COLO829 (cell line): Measurements from ENCODE around the gene CHCHD3.
"Not testable (repeated sequence)": the region's sequence is repeated elsewhere in the genome, so short reads cannot be mapped to it uniquely, and the experiment has no call there.

Source experiments
- DNase-seq: peaks from one replicate; pipeline ENCODE4 v3.0.0; 2012; ENCODE audit warnings: low spot score

Gene CHCHD3

GRCh38 chr7:133001727-133002126, 80.2 kb downstream of the CHCHD3 start:
- no peak for DNase-seq

GRCh38 chr7:132999845-133000244, 82.0 kb downstream of the CHCHD3 start:
- DNase-seq = no peak

- no peak for DNase-seq
Measured at GRCh38 chr7:132998763-132999162, 83.1 kb downstream of the CHCHD3 start.

GRCh38 chr7:132997505-132997904, 84.4 kb downstream of the CHCHD3 start:
- DNase-seq = no peak

GRCh38 chr7:132996581-132997242, 85.2 kb downstream of the CHCHD3 start:
- no peak for DNase-seq

GRCh38 chr7:132993377-132994013, 88.4 kb downstream of the CHCHD3 start:
- DNase-seq = peak; percentile 39

GRCh38 chr7:132991615-132992587, 90.0 kb downstream of the CHCHD3 start:
- no peak for DNase-seq

- DNase-seq = no peak
Measured at GRCh38 chr7:132988117-132988516, 93.8 kb downstream of the CHCHD3 start.

GRCh38 chr7:132980402-132980801, 101.5 kb downstream of the CHCHD3 start:
- DNase-seq = no peak

- DNase-seq = no peak
Measured at GRCh38 chr7:132979524-132979923, 102.4 kb downstream of the CHCHD3 start.

- no peak for DNase-seq
Measured at GRCh38 chr7:132977234-132977633, 104.7 kb downstream of the CHCHD3 start.

GRCh38 chr7:132972745-132973144, 109.1 kb downstream of the CHCHD3 start:
- DNase-seq = no peak

GRCh38 chr7:132970257-132970656, 111.6 kb downstream of the CHCHD3 start:
- DNase-seq = no peak

GRCh38 chr7:132969520-132969919, 112.4 kb downstream of the CHCHD3 start:
- no peak for DNase-seq

- DNase-seq = not testable (repeated sequence)
Measured at GRCh38 chr7:132967470-132967848, 114.4 kb downstream of the CHCHD3 start.

- DNase-seq = no peak
Measured at GRCh38 chr7:132966754-132967469, 115.0 kb downstream of the CHCHD3 start.

GRCh38 chr7:132965951-132966350, 115.9 kb downstream of the CHCHD3 start:
- DNase-seq = no peak

GRCh38 chr7:132964876-132965275, 117.0 kb downstream of the CHCHD3 start:
- no peak for DNase-seq

- DNase-seq = no peak
Measured at GRCh38 chr7:132959891-132960290, 122.0 kb downstream of the CHCHD3 start.

- DNase-seq = no peak
Measured at GRCh38 chr7:132956556-132956955, 125.3 kb downstream of the CHCHD3 start.

GRCh38 chr7:132953468-132953867, 128.4 kb downstream of the CHCHD3 start:
- no peak for DNase-seq

GRCh38 chr7:132950725-132951124, 131.2 kb downstream of the CHCHD3 start:
- no peak for DNase-seq
